Endodermal cell (in vitro differentiated cells): ENCODE data around the gene WNK1. TPM values are rescaled to one million over a fixed set of nuclear protein-coding genes. Genes with fewer than 3 reads are reported as not detected.

Experiments used
- DNase-seq: peaks from one replicate; pipeline ENCODE4 v3.0.0-alpha.2; 2017
- H3K27ac ChIP-seq: 2 replicates; pipeline ENCODE4 v1.5.1; 2013; ENCODE audit warnings: mild to moderate bottlenecking, low read depth, low read length, moderate library complexity
- H3K27me3 ChIP-seq: 2 replicates; pipeline ENCODE4 v1.6.1; 2013; ENCODE audit warnings: mild to moderate bottlenecking, low read length, moderate library complexity; ENCODE audit not compliant: insufficient read depth, control insufficient read depth, poor library complexity, severe bottlenecking
- H3K36me3 ChIP-seq: 2 replicates; pipeline ENCODE4 v1.7.0; 2013; ENCODE audit warnings: mild to moderate bottlenecking, low read length, moderate library complexity; ENCODE audit not compliant: control insufficient read depth, insufficient read depth
- H3K4me1 ChIP-seq: one replicate; pipeline ENCODE4 v1.7.0; 2013; ENCODE audit warnings: low read length; ENCODE audit not compliant: control insufficient read depth, insufficient read depth
- H3K4me3 ChIP-seq: 2 replicates; pipeline ENCODE4 v1.5.1; 2013; ENCODE audit warnings: mild to moderate bottlenecking, low read length, moderate library complexity
- H3K9ac ChIP-seq: 2 replicates; pipeline ENCODE4 v1.6.1; 2013; ENCODE audit warnings: mild to moderate bottlenecking, low read length, moderate library complexity; ENCODE audit not compliant: poor library complexity, severe bottlenecking; ENCODE audit errors: extremely low read depth
- H3K9me3 ChIP-seq: 2 replicates; pipeline ENCODE4 v1.6.1; 2013; ENCODE audit warnings: mild to moderate bottlenecking, low read length, moderate library complexity; ENCODE audit not compliant: control insufficient read depth
- H3K27ac Mint-ChIP-seq: 2 replicates; pipeline ENCODE4 v1.8.0; 2020; ENCODE audit warnings: mixed read lengths
- H3K27me3 Mint-ChIP-seq: 2 replicates; pipeline ENCODE4 v1.8.0; 2021; ENCODE audit warnings: mild to moderate bottlenecking, mixed read lengths; ENCODE audit not compliant: insufficient read depth
- H3K36me3 Mint-ChIP-seq: 2 replicates; pipeline ENCODE4 v1.8.0; 2020; ENCODE audit warnings: low read depth, mixed read lengths
- H3K4me1 Mint-ChIP-seq: 2 replicates; pipeline ENCODE4 v1.8.0; 2020; ENCODE audit warnings: mixed read lengths
- H3K4me3 Mint-ChIP-seq: 2 replicates; pipeline ENCODE4 v1.8.0; 2020; ENCODE audit warnings: mild to moderate bottlenecking, moderate library complexity, mixed read lengths
- H3K9me3 Mint-ChIP-seq: 2 replicates; pipeline ENCODE4 v1.8.0; 2020; ENCODE audit warnings: mild to moderate bottlenecking, mixed read lengths
- CTCF ChIP-seq: fragments of 200-600 bp; sonication (generic); conservative IDR thresholded peaks from 2 replicates; pipeline ENCODE4 v1.5.0; 2021; ENCODE audit warnings: antibody characterized with exemption, mild to moderate bottlenecking
- WGBS, 2 experiments: methylation state at CpG; one replicate each; pipeline versions ENCODE4 v1.1.5 to v1.1.7; 2013; ENCODE audit warnings: missing lambda C conversion rate in 2 of 2, mixed read lengths in 1 of 2; ENCODE audit not compliant: insufficient coverage in 1 of 2, insufficient read length in 1 of 2; 5-methylcytosine and 5-hydroxymethylcytosine counted together
- total RNA-seq, 2 donors: library from RNA; stranded (reverse); fragmentation: NEBNext Ultra II Directional in 1 of 2; extraction: Animal tissue kit (Norgen Biotek cat#: 25700) in 1 of 2; gene quantifications; 2 replicates in 1 of 2; 3 replicates in 1 of 2; pipeline ENCODE4 v1.2.1, GENCODE V29; 2021

Gene WNK1
- total RNA-seq, 2 donors from 2014 or later, result 199 to 412 TPM

- WGBS, 2 experiments, result 80 to 93% methylated on average over 1 to 7 of the region's 7 CpGs
- no peaks in the 10 kb centered on the region for H3K36me3 Mint-ChIP-seq
Measured at GRCh38 chr12:709455-710020, 42.8 kb upstream of the WNK1 start.

GRCh38 chr12:712172-712863, 40.1 kb upstream of the WNK1 start:
- no peak overlapping the region for H3K9ac ChIP-seq
- H3K27ac Mint-ChIP-seq, result peak overlapping the region; percentile 9
- no peak overlapping the region for H3K4me3 Mint-ChIP-seq
- H3K27ac ChIP-seq, result no peak overlapping the region
- H3K9me3 ChIP-seq, result peaks cover 3% of the 10 kb centered on the region
- peaks cover 24% of the 10 kb centered on the region for H3K4me1 Mint-ChIP-seq
- 89 to 92% methylated on average over 6 to 8 of the region's 8 CpGs for WGBS, 2 experiments
- H3K4me3 ChIP-seq, result no peak overlapping the region
- no peaks in the 10 kb centered on the region for H3K27me3 Mint-ChIP-seq
- no peak for DNase-seq
- H3K36me3 ChIP-seq, result no peaks in the 10 kb centered on the region
- no peak for TF ChIP-seq CTCF
- peaks cover 4% of the 10 kb centered on the region for H3K9me3 Mint-ChIP-seq
- peaks cover 6% of the 10 kb centered on the region for H3K4me1 ChIP-seq
- H3K36me3 Mint-ChIP-seq, result no peaks in the 10 kb centered on the region
- no peaks in the 10 kb centered on the region for H3K27me3 ChIP-seq

More at GRCh38 chr12:709455-710020, 42.8 kb upstream of the WNK1 start:
- Histone ChIP-seq H3K4me3 (no peak overlapping the region), H3K4me1 (peaks cover 3% of the 10 kb centered on the region), H3K9me3 (peaks cover 3% of the 10 kb centered on the region), H3K27ac (no peak overlapping the region), H3K27me3 (no peaks in the 10 kb centered on the region), H3K36me3 (no peaks in the 10 kb centered on the region), H3K9ac (no peak overlapping the region)
- no peak for DNase-seq
- no peak overlapping the region for H3K4me3 Mint-ChIP-seq
- H3K9me3 Mint-ChIP-seq, result peaks cover 4% of the 10 kb centered on the region
- no peak overlapping the region for H3K27ac Mint-ChIP-seq
- no peak for TF ChIP-seq CTCF
- no peaks in the 10 kb centered on the region for H3K27me3 Mint-ChIP-seq
- H3K4me1 Mint-ChIP-seq, result peaks cover 19% of the 10 kb centered on the region

- peak overlapping the region; percentile 41 for H3K27ac Mint-ChIP-seq
- WGBS, 2 experiments, result 75 to 87% methylated on average over 6 to 9 of the region's 9 CpGs
- Histone ChIP-seq H3K4me1 (peaks cover 6% of the 10 kb centered on the region), H3K9me3 (peaks cover under 1% of the 10 kb centered on the region), H3K27me3 (no peaks in the 10 kb centered on the region), H3K27ac (no peak overlapping the region), H3K36me3 (no peaks in the 10 kb centered on the region), H3K4me3 (no peak overlapping the region), H3K9ac (no peak overlapping the region)
- H3K9me3 Mint-ChIP-seq, result peaks cover 2% of the 10 kb centered on the region
- DNase-seq, result peak; percentile 63
- H3K36me3 Mint-ChIP-seq, result no peaks in the 10 kb centered on the region
- no peaks in the 10 kb centered on the region for H3K27me3 Mint-ChIP-seq
- TF ChIP-seq CTCF, result no peak
- H3K4me1 Mint-ChIP-seq, result peaks cover 24% of the 10 kb centered on the region
- no peak overlapping the region for H3K4me3 Mint-ChIP-seq
Measured at GRCh38 chr12:713281-713875, 39.0 kb upstream of the WNK1 start.
